Hepatocyte (in vitro differentiated cells): ENCODE data around the gene HRH3. TPM values are rescaled to one million over a fixed set of nuclear protein-coding genes. Genes with fewer than 3 reads are reported as not detected.

Experiments used
- DNase-seq: peaks from one replicate; pipeline ENCODE4 v3.0.0-alpha.2; 2016; ENCODE audit warnings: low spot score
- H2AFZ ChIP-seq: fragments of 200-600 bp; sonication (generic); 2 replicates; pipeline ENCODE4 v1.6.0; 2016; ENCODE audit warnings: antibody characterized with exemption, mild to moderate bottlenecking
- H3K27ac ChIP-seq: fragments of 200-600 bp; sonication (generic); 2 replicates; pipeline ENCODE4 v1.5.1; 2016; ENCODE audit warnings: mild to moderate bottlenecking
- H3K27me3 ChIP-seq: fragments of 200-600 bp; sonication (generic); 2 replicates; pipeline ENCODE4 v1.6.1; 2016
- H3K36me3 ChIP-seq: fragments of 200-600 bp; sonication (generic); replicated peaks from 2 replicates; pipeline ENCODE4 v1.5.1; 2016; ENCODE audit warnings: low read depth; ENCODE audit not compliant: insufficient read depth
- H3K4me1 ChIP-seq: fragments of 200-600 bp; sonication (generic); 2 replicates; pipeline ENCODE4 v1.5.1; 2016; ENCODE audit warnings: mild to moderate bottlenecking, moderate library complexity; ENCODE audit not compliant: insufficient read depth
- H3K4me2 ChIP-seq: fragments of 200-600 bp; sonication (generic); 2 replicates; pipeline ENCODE4 v1.6.0; 2016
- H3K4me3 ChIP-seq: fragments of 200-600 bp; sonication (generic); 2 replicates; pipeline ENCODE4 v1.5.1; 2016; ENCODE audit warnings: mild to moderate bottlenecking
- H3K79me2 ChIP-seq: fragments of 200-600 bp; sonication (generic); 2 replicates; pipeline ENCODE4 v1.6.0; 2017; ENCODE audit warnings: mild to moderate bottlenecking
- H3K9me2 ChIP-seq: fragments of 200-600 bp; sonication (generic); replicated peaks from 2 replicates; pipeline ENCODE4 v1.6.0; 2017; ENCODE audit warnings: mild to moderate bottlenecking; ENCODE audit not compliant: insufficient read depth
- H3K9me3 ChIP-seq: fragments of 200-600 bp; sonication (generic); 2 replicates; pipeline ENCODE4 v1.5.1; 2016; ENCODE audit warnings: low read depth, mild to moderate bottlenecking
- H4K20me1 ChIP-seq: fragments of 200-600 bp; sonication (generic); 2 replicates; pipeline ENCODE4 v1.6.0; 2016; ENCODE audit warnings: mild to moderate bottlenecking; ENCODE audit not compliant: insufficient read depth, poor library complexity, severe bottlenecking
- CTCF ChIP-seq: fragments of 200-600 bp; sonication (generic); IDR thresholded peaks from 2 replicates; pipeline ENCODE4 v1.5.1; 2016; ENCODE audit warnings: antibody characterized with exemption, mild to moderate bottlenecking; ENCODE audit not compliant: poor library complexity
- EZH2 ChIP-seq: fragments of 200-600 bp; sonication (generic); IDR thresholded peaks from 2 replicates; pipeline ENCODE4 v1.6.1; 2016; ENCODE audit warnings: antibody characterized with exemption, mild to moderate bottlenecking, borderline replicate concordance
- EZH2phosphoT487 ChIP-seq: fragments of 200-600 bp; sonication (generic); IDR thresholded peaks from one replicate; pipeline ENCODE4 v1.6.1; 2018; ENCODE audit warnings: antibody characterized with exemption, mild to moderate bottlenecking, low read depth, moderate library complexity; ENCODE audit not compliant: unreplicated experiment, severe bottlenecking
- WGBS: methylation state at CpG from one replicate; pipeline ENCODE4 v1.1.6; 2016; ENCODE audit warnings: low lambda C conversion rate; ENCODE audit errors: missing lambda C conversion rate; 5-methylcytosine and 5-hydroxymethylcytosine counted together
- polyA plus RNA-seq: library from polyadenylated mRNA; unstranded; fragments of >200 nt; fragmentation: Nextera tagmentation; extraction: Ambion mirVana; gene quantifications from 2 replicates; pipeline ENCODE4 v1.2.1, GENCODE V29; 2016
- total RNA-seq: library from RNA; depleted of rRNA; stranded (reverse); fragments of >200 nt; gene quantifications from 2 replicates; pipeline ENCODE4 v1.2.3, GENCODE V29; 2014

Gene HRH3
- total and polyA plus RNA-seq, 2 experiments from 2014 or later: not detected

DNA sequence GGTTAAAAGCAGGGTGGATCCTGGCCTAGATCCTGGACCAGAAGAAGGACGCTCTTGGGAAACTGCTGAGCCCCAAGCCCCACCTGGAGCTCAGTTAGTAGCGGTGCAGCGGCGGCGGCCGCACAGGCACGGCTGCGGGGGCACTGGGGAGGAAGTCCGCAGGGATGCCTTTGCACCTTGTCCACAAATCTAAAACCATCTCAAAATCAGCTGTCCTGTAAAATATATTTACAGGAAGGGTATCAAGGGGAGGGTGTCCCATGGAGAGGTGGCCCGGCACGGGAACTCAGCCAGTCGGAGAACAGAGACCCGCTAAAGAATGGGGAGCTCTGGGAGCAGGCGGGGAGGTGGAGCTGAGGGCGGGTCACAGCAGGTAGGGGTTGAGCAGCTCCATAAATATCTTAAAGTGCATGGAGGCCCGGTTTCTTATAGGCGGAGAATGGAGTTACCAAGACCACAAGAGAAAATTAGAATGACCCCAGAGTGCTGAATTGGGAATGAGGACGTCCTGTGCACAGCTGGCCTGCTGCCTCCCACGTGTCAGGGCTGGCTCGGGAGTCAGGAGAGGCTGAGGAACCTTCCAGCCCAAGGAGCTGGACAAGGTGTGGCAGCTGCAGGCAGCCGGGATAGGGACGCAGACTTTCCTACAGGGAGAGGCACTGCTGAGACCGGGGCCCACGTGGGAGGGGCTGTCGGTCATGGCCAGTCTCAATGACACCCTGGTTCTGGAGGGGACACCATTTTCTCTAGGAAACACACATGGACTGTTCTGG, 29.3 kb downstream of the HRH3 start:
- no peaks in the 10 kb centered on the region for H4K20me1 ChIP-seq
- no peak overlapping the region for H3K4me3 ChIP-seq
- peaks cover 3% of the 10 kb centered on the region for H3K4me1 ChIP-seq
- H3K4me2 ChIP-seq: no peak overlapping the region
- no peak for DNase-seq
- no peak overlapping the region for H3K27ac ChIP-seq
- no peaks in the 10 kb centered on the region for H3K9me2 ChIP-seq
- no peak overlapping the region for H2AFZ ChIP-seq
- no peaks in the 10 kb centered on the region for H3K27me3 ChIP-seq
- H3K36me3 ChIP-seq: no peaks in the 10 kb centered on the region
- 95% methylated on average over 25 of the region's 25 CpGs for WGBS
- no peak for TF ChIP-seq EZH2
- TF ChIP-seq CTCF: no peak
- no peak for TF ChIP-seq EZH2phosphoT487
- peaks cover 46% of the 10 kb centered on the region for H3K79me2 ChIP-seq
- no peaks in the 10 kb centered on the region for H3K9me3 ChIP-seq

GRCh38 chr20:62186887-62187866, 32.9 kb downstream of the HRH3 start:
- H3K9me2 ChIP-seq: no peaks in the 10 kb centered on the region
- no peak overlapping the region for H2AFZ ChIP-seq
- DNase-seq: no peak
- H3K4me1 ChIP-seq: peaks cover 9% of the 10 kb centered on the region
- peaks cover 74% of the 10 kb centered on the region for H3K79me2 ChIP-seq
- no peak for TF ChIP-seq EZH2
- no peak for TF ChIP-seq EZH2phosphoT487
- no peak for TF ChIP-seq CTCF
- no peak overlapping the region for H3K4me2 ChIP-seq
- H3K4me3 ChIP-seq: no peak overlapping the region
- H4K20me1 ChIP-seq: no peaks in the 10 kb centered on the region
- no peaks in the 10 kb centered on the region for H3K36me3 ChIP-seq
- H3K27ac ChIP-seq: peak overlapping the region; percentile 33
- no peaks in the 10 kb centered on the region for H3K27me3 ChIP-seq
- no peaks in the 10 kb centered on the region for H3K9me3 ChIP-seq
- 84% methylated on average over 13 of the region's 13 CpGs for WGBS

- Histone ChIP-seq H3K27ac (no peak overlapping the region), H3K4me2 (no peak overlapping the region), H3K9me3 (no peaks in the 10 kb centered on the region), H3K4me1 (peaks cover 15% of the 10 kb centered on the region), H3K27me3 (no peaks in the 10 kb centered on the region), H4K20me1 (no peaks in the 10 kb centered on the region), H3K79me2 (peaks cover 72% of the 10 kb centered on the region), H3K9me2 (no peaks in the 10 kb centered on the region), H2AFZ (no peak overlapping the region), H3K4me3 (no peak overlapping the region), H3K36me3 (no peaks in the 10 kb centered on the region)
- WGBS: 96% methylated on average over 3 of the region's 3 CpGs
- DNase-seq: no peak
- TF ChIP-seq CTCF (no peak), EZH2 (no peak), EZH2phosphoT487 (no peak)
Observed at GRCh38 chr20:62186096-62186426, 34.0 kb downstream of the HRH3 start.
